OCI-LY3 (cell line): ENCODE data around the gene DDX31.

Experiments
- CTCF ChIP-seq: fragments of 200-600, 300-600 bp; sonication (generic); IDR thresholded peaks from 2 replicates; pipeline ENCODE4 v1.5.1; 2014; ENCODE audit warnings: antibody characterized with exemption, low read length, low read depth
- EZH2phosphoT487 ChIP-seq: fragments of 200-600 bp; shearing (Covaris generic); IDR thresholded peaks from 2 replicates; pipeline ENCODE4 v1.6.1; 2018; ENCODE audit warnings: antibody characterized with exemption, mixed run types, low read depth

- no peak for TF ChIP-seq CTCF
- no peak for TF ChIP-seq EZH2phosphoT487
Observed at GRCh38 chr9:132579427-132579798, 90.4 kb downstream of the DDX31 start.
